ENCODE results near the gene VMA21. TPM values are rescaled to one million over a fixed set of nuclear protein-coding genes. Genes with fewer than 3 reads are reported as not detected.

The VMA21 gene
- polyA plus RNA-seq, 4 donors, result 2.7 to 18.4 (median 5.8) TPM

DNA sequence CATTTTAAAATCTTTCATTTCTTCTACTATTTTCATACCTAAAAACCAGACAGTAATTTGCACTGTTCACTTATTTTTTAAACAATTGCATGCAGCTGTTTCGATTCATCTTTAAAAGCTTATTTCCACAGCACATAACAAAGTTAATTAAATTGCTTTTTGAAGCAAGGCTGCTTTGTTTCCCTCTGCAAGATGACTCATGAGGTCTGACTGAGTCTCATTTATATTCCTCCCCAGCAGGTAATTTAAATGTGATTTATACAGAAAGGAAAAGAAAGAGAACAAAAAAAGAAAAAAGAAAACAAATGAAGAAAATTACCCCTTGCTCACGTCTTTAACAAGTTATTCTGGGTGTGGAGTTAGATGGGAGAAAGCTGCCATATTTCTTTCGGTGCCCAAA, 22.8 kb downstream of the VMA21 start:
- 76 to 92% (median 79%) methylated on average over 3 of the region's 3 CpGs for WGBS, 3 donors
- Histone ChIP-seq H3K27me3 (ENCODE audit: control insufficient read depth in 3 of 3, insufficient read depth in 3 of 3, low read length in 3 of 3) (no peaks in the 10 kb centered on the region), H3K9me3 (ENCODE audit: control insufficient read depth in 2 of 2, insufficient read depth in 1 of 2, low read depth in 1 of 2, low read length in 1 of 2) (no peaks in the 10 kb centered on the region), H3K4me3 (ENCODE audit: low read depth in 1 of 3, low read length in 3 of 3) (no peak overlapping the region), H3K4me1 (ENCODE audit: control insufficient read depth in 3 of 3, insufficient read depth in 2 of 3, low read depth in 1 of 3, low read length in 2 of 3) (no peaks in the 10 kb centered on the region), H3K36me3 (ENCODE audit: control insufficient read depth in 3 of 3, insufficient read depth in 2 of 3, low read depth in 1 of 3, low read length in 3 of 3) (no peaks in the 10 kb centered on the region), H3K27ac (ENCODE audit: low read depth in 1 of 3, low read length in 2 of 3) (no peak overlapping the region)
- no peak for DNase-seq
- no peak for FAIRE-seq

DNA sequence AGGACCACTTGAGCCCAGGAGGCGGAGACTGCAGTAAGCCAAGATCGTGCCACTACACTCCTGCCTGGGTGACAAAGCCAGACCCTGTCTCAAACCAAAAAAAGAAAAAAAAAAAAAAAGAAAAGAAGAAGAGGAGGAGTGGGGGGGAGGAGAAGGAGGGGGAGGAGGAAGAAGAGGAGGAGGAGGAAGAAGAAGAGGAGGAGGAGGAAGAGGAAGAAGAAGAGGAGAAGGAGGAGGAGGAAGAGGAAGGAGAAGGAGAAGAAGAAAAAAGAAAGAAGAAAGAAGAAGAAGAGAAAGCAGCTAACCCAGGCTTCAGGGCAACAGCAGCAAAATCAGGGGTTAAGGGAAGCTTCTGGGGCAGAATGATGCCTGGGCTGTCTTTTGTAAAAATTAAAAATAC, 27.5 kb downstream of the VMA21 start:
- Histone ChIP-seq H3K27ac (ENCODE audit: low read depth in 1 of 3, low read length in 2 of 3) (no peak overlapping the region), H3K27me3 (ENCODE audit: control insufficient read depth in 3 of 3, insufficient read depth in 3 of 3, low read length in 3 of 3) (no peaks in the 10 kb centered on the region), H3K4me3 (ENCODE audit: low read depth in 1 of 3, low read length in 3 of 3) (no peak overlapping the region), H3K36me3 (ENCODE audit: control insufficient read depth in 3 of 3, insufficient read depth in 2 of 3, low read depth in 1 of 3, low read length in 3 of 3) (no peaks in the 10 kb centered on the region), H3K9me3 (ENCODE audit: control insufficient read depth in 2 of 2, insufficient read depth in 1 of 2, low read depth in 1 of 2, low read length in 1 of 2) (no peaks in the 10 kb centered on the region), H3K4me1 (ENCODE audit: control insufficient read depth in 3 of 3, insufficient read depth in 2 of 3, low read depth in 1 of 3, low read length in 2 of 3) (no peaks in the 10 kb centered on the region)
- WGBS, 3 donors, result 81 to 93% (median 83%) methylated on average over 2 of the region's 2 CpGs
- no peak for DNase-seq
- no peak for FAIRE-seq

DNA sequence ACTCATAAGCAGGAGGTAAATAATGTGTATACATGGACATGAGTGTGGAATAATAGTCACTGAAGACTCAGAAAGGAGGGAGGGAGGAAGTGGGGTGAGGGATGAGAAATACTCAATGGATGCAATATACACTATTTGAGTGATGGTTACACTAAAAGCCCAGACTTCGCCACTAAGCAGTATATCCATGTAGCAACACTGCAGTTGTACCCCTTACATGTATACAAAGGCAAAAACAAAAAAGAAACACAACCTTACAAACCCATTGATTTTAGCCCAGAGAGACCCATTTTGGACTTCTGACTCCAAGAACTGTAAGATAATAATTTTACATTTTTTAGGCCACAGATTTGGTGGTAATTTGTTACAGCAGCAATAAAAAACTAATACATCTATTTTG, 51.5 kb downstream of the VMA21 start:
- no peak for DNase-seq
- H3K4me3 ChIP-seq (ENCODE audit: low read depth in 1 of 3, low read length in 3 of 3), result no peak overlapping the region
- H3K27ac ChIP-seq (ENCODE audit: low read depth in 1 of 3, low read length in 2 of 3), result no peak overlapping the region
- 78 to 95% (median 86%) methylated on average over 1 of the region's 1 CpG for WGBS, 3 donors
- H3K27me3 ChIP-seq (ENCODE audit: control insufficient read depth in 3 of 3, insufficient read depth in 3 of 3, low read length in 3 of 3), result no peaks in the 10 kb centered on the region
- no peaks in the 10 kb centered on the region for H3K4me1 ChIP-seq (ENCODE audit: control insufficient read depth in 3 of 3, insufficient read depth in 2 of 3, low read depth in 1 of 3, low read length in 2 of 3)
- H3K9me3 ChIP-seq (ENCODE audit: control insufficient read depth in 2 of 2, insufficient read depth in 1 of 2, low read depth in 1 of 2, low read length in 1 of 2), result no peaks in the 10 kb centered on the region
- H3K36me3 ChIP-seq (ENCODE audit: control insufficient read depth in 3 of 3, insufficient read depth in 2 of 3, low read depth in 1 of 3, low read length in 3 of 3), result no peaks in the 10 kb centered on the region
- no peak for FAIRE-seq

DNA sequence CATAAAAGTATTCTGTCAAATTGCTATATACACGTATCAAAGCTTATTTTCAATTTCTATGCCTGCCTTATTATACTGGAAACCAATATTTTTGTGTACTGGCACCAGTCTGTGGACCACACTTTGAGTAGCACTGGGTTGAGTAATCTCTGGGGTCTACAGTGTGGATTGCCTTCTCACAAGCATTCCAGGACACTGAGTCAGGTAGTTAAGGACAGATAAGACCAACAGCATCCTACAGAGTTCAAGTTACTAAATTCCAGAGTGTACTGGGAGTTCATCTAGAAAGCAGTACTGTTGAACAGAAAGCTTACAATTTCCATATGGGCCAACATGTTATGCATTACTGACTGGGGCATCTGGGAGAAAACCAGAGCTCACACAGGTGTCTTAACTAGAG, 61.8 kb downstream of the VMA21 start:
- DNase-seq (no peak), FAIRE-seq (no peak)
- no peaks in the 10 kb centered on the region for H3K4me1 ChIP-seq (ENCODE audit: control insufficient read depth in 3 of 3, insufficient read depth in 2 of 3, low read depth in 1 of 3, low read length in 2 of 3)
- H3K4me3 ChIP-seq (ENCODE audit: low read depth in 1 of 3, low read length in 3 of 3), result no peak overlapping the region
- no peaks in the 10 kb centered on the region for H3K27me3 ChIP-seq (ENCODE audit: control insufficient read depth in 3 of 3, insufficient read depth in 3 of 3, low read length in 3 of 3)
- no peak overlapping the region for H3K27ac ChIP-seq (ENCODE audit: low read depth in 1 of 3, low read length in 2 of 3)
- H3K36me3 ChIP-seq (ENCODE audit: control insufficient read depth in 3 of 3, insufficient read depth in 2 of 3, low read depth in 1 of 3, low read length in 3 of 3), result no peaks in the 10 kb centered on the region
- no peaks in the 10 kb centered on the region for H3K9me3 ChIP-seq (ENCODE audit: control insufficient read depth in 2 of 2, insufficient read depth in 1 of 2, low read depth in 1 of 2, low read length in 1 of 2)
- 52 to 74% (median 71%) methylated on average over 1 of the region's 1 CpG for WGBS, 3 donors

Other genes with a start within 250 kb of the VMA21 start
- gene GPR50, start 220.6 kb upstream of the VMA21 start, polyA plus RNA-seq, result not detected
- not detected for gene PASD1, start 166.5 kb downstream of the VMA21 start, polyA plus RNA-seq